Activated CD8-positive, alpha-beta T cell treated with anti-CD3 and anti-CD28 coated beads for 36 hours (primary cell): ENCODE data around the gene TOP2A. TPM values are rescaled to one million over a fixed set of nuclear protein-coding genes. Genes with fewer than 3 reads are reported as not detected.

Experiments
- ATAC-seq: fragments of 200-7000 bp; cut with Tn5 transposase; one replicate; pipeline ENCODE4 v1.10.0; 2021; ENCODE audit warnings: mild to moderate bottlenecking, moderate library complexity
- CTCF ChIA-PET: fragments of 350-600 bp; sonication (Branson Sonifier 250); formaldehyde crosslinking; loops from one replicate; lab custom pipeline; 2021; ENCODE audit warnings: antibody characterized with exemption; lab: Charles Lee
- POLR2A ChIA-PET: fragments of 350-600 bp; sonication (Branson Sonifier 250); formaldehyde crosslinking; loops from one replicate; lab custom pipeline; 2021; ENCODE audit warnings: antibody characterized with exemption; lab: Charles Lee
- DNase-seq: peaks from one replicate; pipeline ENCODE4 v3.0.0-alpha.2; 2020
- H3K27ac Mint-ChIP-seq: one replicate; pipeline ENCODE4 v1.8.0; 2021; ENCODE audit warnings: mild to moderate bottlenecking, mixed read lengths
- H3K27me3 Mint-ChIP-seq: one replicate; pipeline ENCODE4 v1.8.0; 2021; ENCODE audit warnings: mixed read lengths
- H3K36me3 Mint-ChIP-seq: one replicate; pipeline ENCODE4 v1.8.0; 2021; ENCODE audit warnings: low read depth, mixed read lengths
- H3K4me1 Mint-ChIP-seq: one replicate; pipeline ENCODE4 v1.8.0; 2021; ENCODE audit warnings: low read depth, mixed read lengths
- H3K4me3 Mint-ChIP-seq: one replicate; pipeline ENCODE4 v1.8.0; 2021; ENCODE audit warnings: mild to moderate bottlenecking, moderate library complexity, mixed read lengths
- H3K9me3 Mint-ChIP-seq: one replicate; pipeline ENCODE4 v1.8.0; 2021; ENCODE audit warnings: mixed read lengths
- CTCF ChIP-seq: fragments of 200-600 bp; IDR thresholded peaks from one replicate; pipeline ENCODE4 v1.8.0; 2022; ENCODE audit warnings: antibody characterized with exemption, mild to moderate bottlenecking
- intact Hi-C: fragments of 100-400 bp; cut with micrococcal nuclease; formaldehyde crosslinking; loops from one replicate; pipeline ENCODE4 v1.10.0; 2022
- total RNA-seq, 2 experiments: library from RNA; stranded (reverse); gene quantifications; one replicate each; pipeline ENCODE4 v1.2.3, GENCODE V29; 2021

TOP2A gene
- total RNA-seq, 2 experiments from 2014 or later = 273 to 280 TPM

DNA sequence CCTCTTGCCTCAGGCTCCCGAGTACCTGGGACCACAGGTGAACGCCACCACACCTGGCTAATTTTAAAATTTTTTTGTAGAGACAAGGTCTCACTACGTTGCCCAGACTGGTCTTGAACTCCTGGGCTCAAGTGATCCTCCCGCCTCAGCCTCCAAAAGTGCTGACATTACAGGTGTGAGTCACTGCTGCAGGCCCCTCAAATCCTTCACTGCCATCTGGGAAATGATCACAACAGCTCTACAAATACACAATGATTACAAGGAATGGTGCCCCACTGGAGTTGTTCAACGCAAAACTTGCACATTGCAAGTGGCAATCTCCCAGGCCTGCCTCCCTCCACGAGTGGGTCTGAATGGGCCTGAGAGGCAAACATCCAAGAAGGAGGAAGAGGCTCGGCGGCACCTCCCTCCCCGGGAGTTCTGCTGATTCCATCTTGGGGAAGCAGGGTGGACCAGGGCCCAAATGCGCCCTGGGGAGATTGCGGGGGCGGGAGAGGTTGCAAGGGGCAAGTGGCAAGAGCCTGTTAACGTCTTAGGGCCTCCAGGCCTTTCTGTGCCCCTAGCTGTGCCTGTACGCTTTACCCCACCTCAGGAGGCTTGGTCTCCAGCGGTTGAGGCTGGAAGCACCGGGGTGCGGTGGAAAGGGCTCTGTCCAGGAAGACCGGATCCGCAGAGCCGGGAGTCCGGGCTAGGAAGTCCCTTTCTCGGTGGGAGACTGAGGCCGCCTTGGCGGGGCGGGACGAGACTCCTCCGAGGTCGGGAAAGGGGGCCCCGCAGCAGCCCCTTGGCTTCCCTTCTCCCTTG, 24.9 kb upstream of the TOP2A start:
- intact Hi-C loops = loop anchor here (5.0 kb wide), 1 partner anchor 90 kb away; no protein-coding TSS in a partner anchor
- POLR2A ChIA-PET = interaction anchor here (0.5 to 1.9 kb wide), 7 partner anchors 16 to 157 kb away, joined by 3 to 5 read pairs (median 4); partner anchors contain the start of gene TOP2A
- Mint-ChIP-seq H3K9me3 (no peaks in the 10 kb centered on the region), H3K27me3 (peaks cover 5% of the 10 kb centered on the region), H3K4me1 (peaks cover 24% of the 10 kb centered on the region), H3K4me3 (peak overlapping the region; percentile 25), H3K27ac (no peak overlapping the region), H3K36me3 (no peaks in the 10 kb centered on the region)
- DNase-seq = no peak
- CTCF ChIA-PET = interaction anchor here (1.2 to 8.6 kb wide), 6 partner anchors 16 to 119 kb away, joined by 3 to 97 read pairs (median 7); partner anchors contain the start of gene TOP2A
- no peak for TF ChIP-seq CTCF
- no peak for ATAC-seq

DNA sequence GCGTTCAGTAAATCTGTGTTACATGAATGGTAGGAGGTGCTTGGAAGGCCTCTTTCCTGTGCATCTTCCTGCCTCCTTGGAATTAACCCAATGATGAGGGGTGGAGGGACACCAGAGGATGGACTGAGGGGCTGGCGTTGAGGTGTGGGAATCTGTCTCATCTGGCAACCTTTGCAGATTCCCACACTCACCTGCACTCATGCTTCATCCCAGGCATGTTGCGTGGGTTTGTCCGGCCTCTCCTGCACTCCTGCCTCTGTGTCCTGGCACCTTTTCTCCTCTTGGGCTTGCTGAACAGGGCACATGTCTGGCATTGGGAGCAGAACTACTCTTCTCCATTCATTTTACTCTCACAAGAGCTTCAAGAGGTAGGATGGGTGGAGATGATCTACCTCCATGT, 22.5 kb upstream of the TOP2A start:
- ChIA-PET POLR2A (interaction anchor here (1.2 to 1.4 kb wide), 2 partner anchors 10 to 93 kb away, joined by 3 to 4 read pairs; no protein-coding TSS in a partner anchor), CTCF (interaction anchor here (0.5 to 8.6 kb wide), 6 partner anchors 10 to 120 kb away, joined by 3 to 97 read pairs (median 5); no protein-coding TSS in a partner anchor)
- Mint-ChIP-seq H3K27ac (no peak overlapping the region), H3K9me3 (no peaks in the 10 kb centered on the region), H3K4me1 (peaks cover 20% of the 10 kb centered on the region), H3K4me3 (no peak overlapping the region), H3K27me3 (peaks cover 3% of the 10 kb centered on the region), H3K36me3 (no peaks in the 10 kb centered on the region)
- intact Hi-C loops = loop anchor here (5.0 kb wide), 1 partner anchor 92 kb away; no protein-coding TSS in a partner anchor
- TF ChIP-seq CTCF = no peak
- no peak for ATAC-seq
- no peak for DNase-seq

DNA sequence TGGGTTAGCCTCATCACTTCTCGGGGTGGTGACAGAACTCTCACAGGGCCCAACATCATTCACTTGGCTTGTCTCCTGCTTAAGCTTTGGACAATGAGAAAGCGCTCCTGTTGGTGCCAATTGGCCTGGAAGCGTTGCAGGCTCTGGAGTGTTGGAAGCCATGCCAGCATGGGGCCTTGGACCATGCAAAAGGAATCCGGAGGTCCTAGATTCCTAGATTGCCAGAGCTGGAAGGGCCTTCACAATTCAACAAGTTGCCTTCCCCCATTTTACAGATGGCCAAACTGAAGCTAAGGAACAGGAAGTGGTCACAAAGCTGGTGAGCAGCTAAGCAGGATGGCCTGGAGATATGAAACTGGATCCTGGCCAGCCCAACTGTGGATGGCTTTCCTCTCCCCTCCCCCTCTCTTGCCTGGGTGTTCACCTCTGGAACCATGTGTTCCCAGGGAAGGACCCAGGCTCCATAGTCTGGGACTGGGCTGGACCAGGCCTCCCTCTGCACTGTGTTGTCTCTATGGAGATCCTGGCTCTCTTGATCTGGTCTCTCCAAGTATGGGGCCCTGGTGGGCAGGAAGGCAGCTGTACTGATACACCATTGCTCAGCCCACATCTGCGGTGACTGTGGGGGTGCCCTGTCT, 19.5 kb upstream of the TOP2A start:
- ATAC-seq = no peak
- POLR2A ChIA-PET = interaction anchor here (0.6 to 1.3 kb wide), 2 partner anchors 10 to 112 kb away, joined by 3 to 4 read pairs; no protein-coding TSS in a partner anchor

GRCh38 chr17:40436636-40437035, 18.9 kb upstream of the TOP2A start:
- H3K27ac Mint-ChIP-seq = no peak overlapping the region
- ChIA-PET CTCF (interaction anchor here (1.3 to 1.6 kb wide), 2 partner anchors 19 to 74 kb away, joined by 5 to 6 read pairs; partner anchors contain the start of gene TOP2A), POLR2A (interaction anchor here (1.3 kb wide), 1 partner anchor 9 kb away, joined by 4 read pairs; no protein-coding TSS in a partner anchor)
- DNase-seq (no peak), ATAC-seq (no peak)
- no peaks in the 10 kb centered on the region for H3K9me3 Mint-ChIP-seq
- H3K4me1 Mint-ChIP-seq = peaks cover 15% of the 10 kb centered on the region
- no peak for TF ChIP-seq CTCF
- no peaks in the 10 kb centered on the region for H3K27me3 Mint-ChIP-seq
- H3K36me3 Mint-ChIP-seq = no peaks in the 10 kb centered on the region
- H3K4me3 Mint-ChIP-seq = no peak overlapping the region
- intact Hi-C loops = no loop called here

More for the DNA sequence above, 19.5 kb upstream of the TOP2A start:
- Mint-ChIP-seq H3K36me3 (no peaks in the 10 kb centered on the region), H3K4me1 (peaks cover 15% of the 10 kb centered on the region), H3K9me3 (no peaks in the 10 kb centered on the region), H3K27ac (no peak overlapping the region), H3K27me3 (no peaks in the 10 kb centered on the region), H3K4me3 (no peak overlapping the region)
- no peak for DNase-seq
- TF ChIP-seq CTCF = no peak
- intact Hi-C loops = no loop called here
- CTCF ChIA-PET = interaction anchor here (1.3 to 8.6 kb wide), 4 partner anchors 19 to 98 kb away, joined by 5 to 97 read pairs (median 6); partner anchors contain the start of gene TOP2A
